HG02884 (cell line): ENCODE results near the gene APEH.

ENCODE experiments used
- ATAC-seq: cut with Tn5 transposase; IDR thresholded peaks from one replicate; pipeline ENCODE4 v1.9.1; 2021; ENCODE audit warnings: mild to moderate bottlenecking, moderate library complexity; ENCODE audit not compliant: unreplicated experiment

Gene APEH

GRCh38 chr3:49673715-49674496 lies at the start of gene APEH:
APEH (plus strand) TSS chr3:49674351; CDS start chr3:49674402, 51 bp downstream.
- peak; percentile 68 for ATAC-seq

- ATAC-seq, result no peak
Observed at GRCh38 chr3:49625071-49625470, 49.1 kb upstream of the APEH start.

GRCh38 chr3:49626101-49626581 lies 48.0 kb upstream of the APEH start:
- no peak for ATAC-seq

GRCh38 chr3:49626796-49627195 lies 47.4 kb upstream of the APEH start:
- no peak for ATAC-seq

- no peak for ATAC-seq
Observed at GRCh38 chr3:49627634-49628033, 46.5 kb upstream of the APEH start.

- no peak for ATAC-seq
Observed at GRCh38 chr3:49628249-49628648, 45.9 kb upstream of the APEH start.

- ATAC-seq, result no peak
Observed at GRCh38 chr3:49629451-49629850, 44.7 kb upstream of the APEH start.

- ATAC-seq, result no peak
Observed at GRCh38 chr3:49629866-49630265, 44.3 kb upstream of the APEH start.

- ATAC-seq, result no peak
Observed at GRCh38 chr3:49630784-49631183, 43.4 kb upstream of the APEH start.

- ATAC-seq, result no peak
Observed at GRCh38 chr3:49634736-49635135, 39.4 kb upstream of the APEH start.

- ATAC-seq, result no peak
Observed at GRCh38 chr3:49636883-49637609, 37.1 kb upstream of the APEH start.

- ATAC-seq, result no peak
Observed at GRCh38 chr3:49638445-49638844, 35.7 kb upstream of the APEH start.

GRCh38 chr3:49639551-49639950 lies 34.6 kb upstream of the APEH start:
- ATAC-seq, result no peak

GRCh38 chr3:49641292-49641691 lies 32.9 kb upstream of the APEH start:
- ATAC-seq, result no peak

GRCh38 chr3:49641921-49642707 lies 32.0 kb upstream of the APEH start:
- ATAC-seq, result no peak

GRCh38 chr3:49642708-49643145 lies 31.4 kb upstream of the APEH start:
- no peak for ATAC-seq

GRCh38 chr3:49644684-49645083 lies 29.5 kb upstream of the APEH start:
- ATAC-seq, result no peak

- ATAC-seq, result no peak
Observed at GRCh38 chr3:49646236-49646635, 27.9 kb upstream of the APEH start.

- no peak for ATAC-seq
Observed at GRCh38 chr3:49647741-49648140, 26.4 kb upstream of the APEH start.

GRCh38 chr3:49648354-49649019 lies 25.7 kb upstream of the APEH start:
- no peak for ATAC-seq

GRCh38 chr3:49649576-49649975 lies 24.6 kb upstream of the APEH start:
- ATAC-seq, result no peak
